ENCODE results near the gene TMC1. TPM values are rescaled to one million over a fixed set of nuclear protein-coding genes. Genes with fewer than 3 reads are reported as not detected.

Gene TMC1
- total and polyA plus RNA-seq, 2 of the 8 experiments (the other 6 are each of a cell fraction or from before 2014, with no cell fraction given), result 0.95 to 0.98 TPM

DNA sequence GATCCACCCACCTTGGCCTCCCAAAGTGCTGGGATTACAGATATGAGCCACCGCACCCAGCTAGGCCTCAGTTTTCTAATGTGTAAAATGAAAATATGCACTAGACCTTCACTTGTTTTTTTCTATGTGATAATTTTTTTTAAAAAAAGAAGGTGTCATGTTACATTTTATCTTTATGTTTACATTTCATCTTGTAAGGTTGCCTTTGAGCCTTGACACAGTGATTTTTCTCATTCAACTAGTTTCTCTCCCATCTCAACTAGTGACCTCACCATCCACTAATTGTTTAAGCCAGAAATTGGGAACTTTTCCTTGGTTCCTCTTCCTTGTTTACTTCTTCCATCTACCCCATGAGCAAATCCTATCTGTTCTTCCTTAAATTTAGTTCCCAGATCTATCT is 21.5 kb downstream of the TMC1 start:
- no peak for DNase-seq (ENCODE audit: low read depth in 1 of 2, low spot score in 2 of 2)
- Histone ChIP-seq H3K56ac (replicated peaks; ENCODE audit: insufficient read length, low read depth, low read length) (no peak overlapping the region), H2BK15ac (ENCODE audit: low read length) (no peak overlapping the region), H2BK12ac (ENCODE audit: low read depth, low read length) (no peak overlapping the region), H4K8ac (ENCODE audit: extremely low read depth, insufficient read depth, low read length) (no peak overlapping the region), H3K9me3 (ENCODE audit: insufficient read depth in 2 of 2, low read depth in 1 of 2, low read length in 1 of 2) (peaks cover 0 to under 1% of the 10 kb centered on the region in 2 experiments; a peak in 1 of 4 replicates), H2AK5ac (ENCODE audit: low read depth, low read length) (no peak overlapping the region), H3K4me1 (replicated peaks in 1 of 4; ENCODE audit: control insufficient read depth in 3 of 4, insufficient read depth in 4 of 4, low read length in 3 of 4) (peaks cover 0 to 4% (median 0%) of the 10 kb centered on the region in 4 experiments; a peak in 1 of 7 replicates), H3K27ac (ENCODE audit: low read depth, low read length) (no peak overlapping the region), H3K18ac (ENCODE audit: extremely low read depth, low read length) (no peak overlapping the region), H4K5ac (ENCODE audit: insufficient read length, low read depth, low read length) (no peak overlapping the region), H3K9ac (replicated peaks in 1 of 4; ENCODE audit: extremely low read depth in 1 of 4, low read depth in 3 of 4, low read length in 3 of 4) (no peak overlapping the region), H2BK20ac (ENCODE audit: low read length) (no peak overlapping the region), H3K79me2 (ENCODE audit: control insufficient read depth in 1 of 2, insufficient read depth in 2 of 2, low read length in 2 of 2) (no peaks in the 10 kb centered on the region), H3K4ac (replicated peaks; ENCODE audit: insufficient read length, low read depth, low read length) (no peak overlapping the region), H4K20me1 (replicated peaks in 1 of 2; ENCODE audit: control insufficient read depth in 1 of 2, insufficient read depth in 2 of 2, low read length in 2 of 2) (no peaks in the 10 kb centered on the region), H4K91ac (replicated peaks; ENCODE audit: insufficient read length, low read length) (no peak overlapping the region), H3K23ac (ENCODE audit: insufficient read length) (no peak overlapping the region), H3K79me1 (ENCODE audit: low read depth, low read length) (no peaks in the 10 kb centered on the region), H3K4me3 (ENCODE audit: extremely low read depth in 1 of 4, insufficient read depth in 2 of 4, low read depth in 3 of 4, low read length in 4 of 4) (no peak overlapping the region), H3K4me2 (ENCODE audit: insufficient read depth in 1 of 2, low read depth in 2 of 2, low read length in 2 of 2) (no peak overlapping the region), H3K14ac (ENCODE audit: insufficient read length) (no peak overlapping the region), H2BK5ac (ENCODE audit: low read depth, low read length) (no peak overlapping the region), H3K23me2 (ENCODE audit: low read depth, low read length) (no peaks in the 10 kb centered on the region), H2AFZ (ENCODE audit: low read length) (no peak overlapping the region), H2BK120ac (replicated peaks; ENCODE audit: low read depth, low read length) (no peak overlapping the region), H3K27me3 (replicated peaks in 1 of 4; ENCODE audit: control insufficient read depth in 3 of 4, extremely low read depth in 1 of 4, insufficient read depth in 3 of 4, low read length in 3 of 4) (no peaks in the 10 kb centered on the region), H3K36me3 (ENCODE audit: control insufficient read depth in 2 of 4, insufficient read depth in 4 of 4, low read length in 3 of 4) (no peaks in the 10 kb centered on the region)
- no peak for TF ChIP-seq FOSL1 (IDR thresholded peaks at IDR 0.05; ENCODE audit: insufficient read depth, low read depth, low read length)
- no peak for TF ChIP-seq KDM1A (IDR thresholded peaks at IDR 0.05; ENCODE audit: borderline replicate concordance, low read length)
- TF ChIP-seq EP300 (IDR thresholded peaks at IDR 0.05; ENCODE audit: borderline replicate concordance in 1 of 2, low read depth in 2 of 2, low read length in 2 of 2), result no peak
- no peak for TF ChIP-seq CBX5 (IDR thresholded peaks at IDR 0.05; ENCODE audit: low read depth, low read length)
- TF ChIP-seq NRF1 (IDR thresholded peaks at IDR 0.05; ENCODE audit: low read depth, low read length), result no peak
- TF ChIP-seq SRF (IDR thresholded peaks at IDR 0.05; ENCODE audit: low read depth, low read length), result no peak
- TF ChIP-seq ZNF274 (IDR thresholded peaks at IDR 0.05; ENCODE audit: borderline replicate concordance, extremely low read depth, low read length), result no peak
- TF ChIP-seq TBP (IDR thresholded peaks at IDR 0.05; ENCODE audit: low read depth, low read length), result no peak
- CTCF ChIA-PET (ENCODE audit: partially characterized antibody), result interaction anchor here (0.8 to 1.2 kb wide), 4 partner anchors 9 to 126 kb away, joined by 3 to 4 read pairs (median 3); no protein-coding TSS in a partner anchor
- 92% methylated on average over 1 of the region's 1 CpG; no CpG with 5 or more reads in 1 of the 2 experiments for WGBS, 2 experiments (ENCODE audit: extremely low coverage in 1 of 2, insufficient coverage in 1 of 2, insufficient read length in 1 of 2, insufficient replicate concordance in 2 of 2, low coverage in 1 of 2, low lambda C conversion rate in 2 of 2, missing lambda C conversion rate in 1 of 2)
- no peak for FAIRE-seq
- POLR2A ChIA-PET (ENCODE audit: partially characterized antibody), result interaction anchor here (0.7 kb wide), 1 partner anchor 354 kb away, joined by 3 read pairs; no protein-coding TSS in a partner anchor

All from H1 (cell line).